HEK293T (cell line): ENCODE results near the gene AHDC1.

Experiments
- CTCF ChIA-PET: fragments of 350-600 bp; formaldehyde crosslinking; extraction: SDS; loops from one replicate; lab custom pipeline; 2021; ENCODE audit warnings: antibody characterized with exemption, inconsistent platforms; lab: Yijun Ruan, JAX
- POLR2A ChIA-PET: fragments of 350-600 bp; formaldehyde crosslinking; extraction: SDS; loops from one replicate; lab custom pipeline; 2020; ENCODE audit warnings: antibody characterized with exemption, inconsistent platforms; lab: Yijun Ruan, JAX
- DNase-seq: peaks from one replicate; pipeline ENCODE4 v3.0.0; 2012; ENCODE audit warnings: mixed read lengths; ENCODE audit errors: extremely low spot score
- ARNT ChIP-seq: fragments of 450-650 bp; IDR thresholded peaks from 2 replicates; pipeline ENCODE4 v1.6.1; 2017; ENCODE audit warnings: mild to moderate bottlenecking
- BHLHE40 ChIP-seq: fragments of 450-650 bp; IDR thresholded peaks from 2 replicates; pipeline ENCODE4 v1.6.1; 2016; ENCODE audit warnings: mild to moderate bottlenecking, moderate library complexity, borderline replicate concordance
- CTBP1 ChIP-seq: fragments of 450-650 bp; IDR thresholded peaks from 2 replicates; pipeline ENCODE4 v1.6.1; 2016; ENCODE audit warnings: borderline replicate concordance
- ELF4 ChIP-seq: fragments of 450-650 bp; IDR thresholded peaks from 2 replicates; pipeline ENCODE4 v1.6.1; 2017; ENCODE audit warnings: antibody characterized with exemption
- FOXA1 ChIP-seq: fragments of 450-650 bp; IDR thresholded peaks from 2 replicates; pipeline ENCODE4 v1.6.1; 2016; ENCODE audit warnings: mild to moderate bottlenecking
- FOXK2 ChIP-seq: fragments of 450-650 bp; IDR thresholded peaks from 2 replicates; pipeline ENCODE4 v1.6.1; 2016; ENCODE audit warnings: mild to moderate bottlenecking
- FOXM1 ChIP-seq: fragments of 450-650 bp; IDR thresholded peaks from 2 replicates; pipeline ENCODE4 v1.6.1; 2017; ENCODE audit warnings: mild to moderate bottlenecking, borderline replicate concordance
- HDGF ChIP-seq: fragments of 450-650 bp; IDR thresholded peaks from 2 replicates; pipeline ENCODE4 v1.6.1; 2017; ENCODE audit warnings: antibody characterized with exemption, borderline replicate concordance
- L3MBTL2 ChIP-seq: fragments of 450-650 bp; conservative IDR thresholded peaks from 2 replicates; pipeline ENCODE4 v1.6.1; 2016; ENCODE audit warnings: mild to moderate bottlenecking
- LEF1 ChIP-seq: fragments of 450-650 bp; IDR thresholded peaks from 2 replicates; pipeline ENCODE4 v1.6.1; 2017; ENCODE audit warnings: mild to moderate bottlenecking, borderline replicate concordance
- PKNOX1 ChIP-seq: fragments of 450-650 bp; IDR thresholded peaks from 2 replicates; pipeline ENCODE4 v1.6.1; 2016
- SP1 ChIP-seq: fragments of 450-650 bp; IDR thresholded peaks from 2 replicates; pipeline ENCODE4 v1.6.1; 2017
- SUZ12 ChIP-seq: fragments of 450-650 bp; IDR thresholded peaks from 2 replicates; pipeline ENCODE4 v1.6.1; 2016; ENCODE audit warnings: mild to moderate bottlenecking
- ZNF384 ChIP-seq: fragments of 450-650 bp; IDR thresholded peaks from 2 replicates; pipeline ENCODE4 v1.6.1; 2016

Gene AHDC1, protein sequence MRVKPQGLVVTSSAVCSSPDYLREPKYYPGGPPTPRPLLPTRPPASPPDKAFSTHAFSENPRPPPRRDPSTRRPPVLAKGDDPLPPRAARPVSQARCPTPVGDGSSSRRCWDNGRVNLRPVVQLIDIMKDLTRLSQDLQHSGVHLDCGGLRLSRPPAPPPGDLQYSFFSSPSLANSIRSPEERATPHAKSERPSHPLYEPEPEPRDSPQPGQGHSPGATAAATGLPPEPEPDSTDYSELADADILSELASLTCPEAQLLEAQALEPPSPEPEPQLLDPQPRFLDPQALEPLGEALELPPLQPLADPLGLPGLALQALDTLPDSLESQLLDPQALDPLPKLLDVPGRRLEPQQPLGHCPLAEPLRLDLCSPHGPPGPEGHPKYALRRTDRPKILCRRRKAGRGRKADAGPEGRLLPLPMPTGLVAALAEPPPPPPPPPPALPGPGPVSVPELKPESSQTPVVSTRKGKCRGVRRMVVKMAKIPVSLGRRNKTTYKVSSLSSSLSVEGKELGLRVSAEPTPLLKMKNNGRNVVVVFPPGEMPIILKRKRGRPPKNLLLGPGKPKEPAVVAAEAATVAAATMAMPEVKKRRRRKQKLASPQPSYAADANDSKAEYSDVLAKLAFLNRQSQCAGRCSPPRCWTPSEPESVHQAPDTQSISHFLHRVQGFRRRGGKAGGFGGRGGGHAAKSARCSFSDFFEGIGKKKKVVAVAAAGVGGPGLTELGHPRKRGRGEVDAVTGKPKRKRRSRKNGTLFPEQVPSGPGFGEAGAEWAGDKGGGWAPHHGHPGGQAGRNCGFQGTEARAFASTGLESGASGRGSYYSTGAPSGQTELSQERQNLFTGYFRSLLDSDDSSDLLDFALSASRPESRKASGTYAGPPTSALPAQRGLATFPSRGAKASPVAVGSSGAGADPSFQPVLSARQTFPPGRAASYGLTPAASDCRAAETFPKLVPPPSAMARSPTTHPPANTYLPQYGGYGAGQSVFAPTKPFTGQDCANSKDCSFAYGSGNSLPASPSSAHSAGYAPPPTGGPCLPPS (N-terminal part only)

DNA sequence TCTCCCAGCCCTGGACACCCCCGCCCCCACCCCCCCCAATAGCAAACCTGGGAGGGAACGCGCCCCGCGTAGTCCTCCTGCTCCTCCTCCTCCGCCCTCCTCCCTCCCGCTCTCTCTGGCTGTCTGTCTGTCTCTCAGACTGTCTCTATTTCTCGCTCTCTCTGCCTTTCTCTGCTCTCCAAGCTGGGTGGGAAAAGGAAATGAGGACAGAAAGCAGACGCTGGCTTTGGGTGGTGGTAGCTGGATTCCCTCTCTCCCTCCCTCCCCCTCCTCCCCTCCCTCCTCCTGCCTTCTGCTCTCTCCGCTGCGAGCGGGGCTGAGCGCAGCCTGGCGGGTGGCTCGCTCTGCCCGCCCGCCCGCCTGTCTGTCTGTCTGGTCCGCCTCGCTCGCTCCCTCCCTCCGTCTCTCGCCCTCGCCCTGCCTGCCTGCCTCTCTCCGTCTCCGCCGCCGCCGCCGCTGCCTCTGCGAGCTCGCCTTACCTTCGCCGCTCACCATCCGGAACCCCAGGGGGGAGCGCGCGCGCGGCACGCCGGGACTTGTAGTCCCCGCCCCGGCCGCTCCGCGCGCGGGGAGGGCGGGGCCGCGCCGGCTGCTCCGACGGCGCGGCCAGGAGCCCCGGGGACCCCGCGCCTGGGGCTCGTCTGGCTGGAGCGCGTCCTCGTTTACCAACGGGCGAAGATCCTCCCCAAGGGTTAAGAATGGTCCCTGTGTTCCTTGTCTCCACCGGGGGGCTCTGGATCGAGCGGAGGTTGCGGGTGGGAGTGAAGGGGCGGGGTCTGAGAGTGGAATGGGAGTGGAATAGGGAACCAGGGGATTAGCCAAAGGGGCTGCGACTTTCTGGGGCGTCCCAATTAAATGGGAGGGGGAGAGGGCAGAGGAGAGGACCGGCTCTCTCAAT, at the start of gene AHDC1:
Gene AHDC1, minus strand, starts transcription at position 464 of the 898 bp plus-strand sequence. CDS start 52,029 bp downstream, outside the sequence.
- ChIA-PET CTCF (interaction anchor here (1.3 kb wide), 1 partner anchor 47 kb away, joined by 4 read pairs; no protein-coding TSS in a partner anchor), POLR2A (interaction anchor here (0.6 to 1.0 kb wide), 3 partner anchors 29 to 47 kb away, joined by 3 to 4 read pairs (median 3); no protein-coding TSS in a partner anchor)
- no peak for TF ChIP-seq FOXA1
- TF ChIP-seq PKNOX1 = peak; percentile 63
- TF ChIP-seq ZNF384 = no peak
- peak; percentile 89 for DNase-seq

GRCh38 chr1:27652111-27652864, 48.3 kb upstream of the AHDC1 start:
- TF ChIP-seq L3MBTL2 (no peak), ARNT (no peak), CTBP1 (no peak), FOXA1 (no peak), SUZ12 (no peak), BHLHE40 (no peak), HDGF (no peak), ZNF384 (no peak), LEF1 (no peak), FOXM1 (no peak), SP1 (no peak), PKNOX1 (no peak)
- CTCF ChIA-PET = no interaction called here
- no peak for DNase-seq
- POLR2A ChIA-PET = no interaction called here

GRCh38 chr1:27650539-27651175, 46.7 kb upstream of the AHDC1 start:
- TF ChIP-seq FOXA1 (no peak), L3MBTL2 (peak; percentile 78), ARNT (no peak), LEF1 (no peak), BHLHE40 (no peak), HDGF (no peak), SUZ12 (no peak)
- ChIA-PET POLR2A (interaction anchor here (0.9 to 2.6 kb wide), 4 partner anchors 8 to 122 kb away, joined by 3 to 8 read pairs (median 4); partner anchors contain the start of genes IFI6 and STX12), CTCF (interaction anchor here (0.6 to 1.8 kb wide), 2 partner anchors 12 to 837 kb away, joined by 4 to 9 read pairs; no protein-coding TSS in a partner anchor)
- no peak for DNase-seq

DNA sequence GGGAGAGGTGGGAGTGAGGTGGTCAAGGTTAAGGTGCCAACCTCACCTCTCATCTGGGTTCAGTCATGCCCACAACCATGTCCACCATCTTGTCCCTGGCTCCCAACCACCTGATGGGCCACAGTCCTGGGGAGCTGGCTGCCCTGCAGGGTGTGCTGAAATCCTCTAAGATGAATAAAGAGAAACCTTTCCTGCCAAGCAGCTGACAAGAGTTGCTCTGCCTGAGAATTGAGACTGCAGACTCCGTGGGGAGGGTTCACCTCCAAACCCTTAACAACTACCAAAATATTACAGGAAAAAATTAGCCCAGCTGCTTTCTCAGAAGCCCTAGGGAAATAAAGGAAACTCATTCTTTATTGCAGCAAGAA, 46.2 kb upstream of the AHDC1 start:
- POLR2A ChIA-PET = interaction anchor here (0.8 to 2.6 kb wide), 4 partner anchors 9 to 760 kb away, joined by 3 to 8 read pairs (median 4); partner anchors contain the start of genes GPN2 and IFI6
- no peak for DNase-seq
- TF ChIP-seq L3MBTL2 = no peak
- TF ChIP-seq ELF4 = no peak
- no peak for TF ChIP-seq ZNF384
- no peak for TF ChIP-seq FOXA1
- CTCF ChIA-PET = interaction anchor here (0.6 to 1.8 kb wide), 2 partner anchors 13 to 837 kb away, joined by 4 to 9 read pairs; no protein-coding TSS in a partner anchor

GRCh38 chr1:27649306-27649635, 45.3 kb upstream of the AHDC1 start:
- CTCF ChIA-PET = interaction anchor here (1.8 kb wide), 1 partner anchor 14 kb away, joined by 9 read pairs; no protein-coding TSS in a partner anchor
- no peak for DNase-seq
- TF ChIP-seq ZNF384 = no peak
- TF ChIP-seq FOXK2 = no peak
- POLR2A ChIA-PET = interaction anchor here (1.5 to 2.6 kb wide), 2 partner anchors 10 to 23 kb away, joined by 4 to 8 read pairs; partner anchors contain the start of gene IFI6
